Transverse colon (tissue), 4 donors: ENCODE data around the gene TCERG1L. TPM values are rescaled to one million over a fixed set of nuclear protein-coding genes. Genes with fewer than 3 reads are reported as not detected.

Experiments
- DNase-seq: peaks from one replicate; pipeline ENCODE4 v3.0.0-alpha.2; 2019
- H3K27ac ChIP-seq, 4 donors: fragments of 200-600 bp; sonication (generic); 2 replicates each; pipeline ENCODE4 v1.5.1; 2016 to 2018; ENCODE audit warnings: inconsistent platforms in 4 of 4
- H3K27me3 ChIP-seq: fragments of 200-600 bp; sonication (generic); 2 replicates; pipeline ENCODE4 v1.5.1; 2017; ENCODE audit warnings: inconsistent platforms
- H3K36me3 ChIP-seq, 4 donors: fragments of 200-600 bp; sonication (generic); 2 replicates each; pipeline ENCODE4 v1.5.1; 2017 to 2019; ENCODE audit warnings: inconsistent platforms in 4 of 4
- H3K4me1 ChIP-seq, 4 donors: fragments of 200-600 bp; sonication (generic); 2 replicates each; pipeline ENCODE4 v1.5.1; 2017 to 2020; ENCODE audit warnings: inconsistent platforms in 4 of 4
- H3K4me3 ChIP-seq, 4 donors: fragments of 200-600 bp; sonication (generic); 1 replicate in 1 of 4; 2 replicates in 3 of 4; pipeline versions ENCODE4 v1.5.1 to v1.6.1; 2017 to 2019; ENCODE audit warnings: inconsistent platforms in 4 of 4
- H3K9me3 ChIP-seq, 2 donors: fragments of 200-600 bp; sonication (generic); 2 replicates each; pipeline ENCODE4 v1.5.1; 2017 to 2019; ENCODE audit warnings: inconsistent platforms in 2 of 2
- EP300 ChIP-seq: sonication (generic); formaldehyde crosslinking; IDR thresholded peaks from one replicate; pipeline ENCODE4 v1.6.1; 2017; ENCODE audit warnings: antibody characterized with exemption, low read depth
- POLR2A ChIP-seq: fragments of 450-650 bp; IDR thresholded peaks from one replicate; pipeline ENCODE4 v1.6.1; 2016; ENCODE audit warnings: antibody characterized with exemption, mild to moderate bottlenecking, moderate library complexity
- POLR2AphosphoS5 ChIP-seq, 3 donors: sonication (generic); formaldehyde crosslinking; IDR thresholded peaks; one replicate each; pipeline ENCODE4 v1.6.1; 2016; ENCODE audit warnings: antibody characterized with exemption in 3 of 3
- WGBS, 2 donors: methylation state at CpG; one replicate each; pipeline ENCODE4 v1.1.5; 2018; ENCODE audit warnings: low coverage in 1 of 2; 5-methylcytosine and 5-hydroxymethylcytosine counted together
- in situ Hi-C, 4 donors: fragments of 200-750 bp; cut with MboI; loops; one replicate each; pipeline versions ENCODE4 v1.15.0 to v1.15.1; 2017; ENCODE audit warnings: low sequenced_read_pairs in 3 of 4, low pct_ligation_motif_present in 1 of 4, low pct_unique_long_range_greater_than_20kb in 1 of 4
- intact Hi-C: fragments of 100-400 bp; cut with DNase I; formaldehyde crosslinking; loops from one replicate; pipeline ENCODE4 v1.15.1; 2023; ENCODE audit warnings: low total_unique reads
- total RNA-seq, 4 donors: library from RNA; depleted of rRNA; stranded (reverse); fragments of >200 nt; gene quantifications; one replicate each; pipeline ENCODE4 v1.1.0, GENCODE V29; 2016
- TF ChIP-seq, protein P1 (sequence below), 5 experiments: fragments of 200-600 bp in 3 of 5; fragments of 450-650 bp in 2 of 5; sonication (generic) in 3 of 5; IDR thresholded peaks; 1 replicate in 2 of 5; 2 replicates in 3 of 5; pipeline ENCODE4 v1.5.1; 2016 to 2017; ENCODE audit warnings: antibody characterized with exemption in 5 of 5, inconsistent platforms in 3 of 5, mild to moderate bottlenecking in 2 of 5, moderate library complexity in 1 of 5

TCERG1L gene
- total RNA-seq, 4 donors from 2014 or later = 0.16 TPM; not detected in 3

DNA sequence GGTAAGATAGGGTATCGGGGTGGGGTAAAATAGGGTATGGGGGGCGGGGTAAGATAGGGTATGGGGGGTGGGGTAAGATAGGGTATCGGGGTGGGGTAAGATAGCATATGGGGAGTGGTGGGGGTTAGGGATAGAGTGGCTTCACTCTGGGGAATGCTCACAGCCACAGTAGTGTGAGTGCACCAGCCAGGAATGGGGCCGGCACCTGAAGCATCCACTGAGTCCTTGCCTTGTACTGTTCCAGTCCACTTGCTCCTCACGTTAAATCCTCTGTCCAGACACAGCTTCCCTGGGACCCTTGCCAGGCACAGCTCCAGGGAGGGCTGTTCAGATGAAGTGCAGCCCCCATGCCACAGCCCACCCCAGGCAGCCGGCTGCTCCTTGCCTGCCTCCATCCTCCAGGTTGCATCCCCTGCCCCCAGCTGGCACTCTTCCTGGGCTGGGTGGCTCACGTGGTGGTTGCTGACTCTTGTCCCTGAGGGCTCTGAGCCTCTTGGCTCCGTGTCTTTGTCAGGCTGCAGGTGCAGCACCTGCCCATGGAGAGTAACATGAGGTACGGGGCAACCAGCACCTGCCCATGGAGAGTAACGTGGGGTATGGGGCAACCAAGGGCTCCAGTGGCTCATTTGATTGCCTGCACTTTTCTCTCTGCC lies 268.4 kb downstream of the TCERG1L start:
- in situ Hi-C loops = no loop called here
- H3K4me1 ChIP-seq = no peaks in the 10 kb centered on the region
- H3K27ac ChIP-seq = no peak overlapping the region
- no peaks in the 10 kb centered on the region for H3K36me3 ChIP-seq
- no peak for DNase-seq
- intact Hi-C loops = no loop called here
- H3K4me3 ChIP-seq = no peak overlapping the region
- WGBS, 2 donors = 63 to 100% methylated on average over 1 to 9 of the region's 10 CpGs
- H3K9me3 ChIP-seq = no peaks in the 10 kb centered on the region
- no peaks in the 10 kb centered on the region for H3K27me3 ChIP-seq
- TF ChIP-seq, protein P1, sequence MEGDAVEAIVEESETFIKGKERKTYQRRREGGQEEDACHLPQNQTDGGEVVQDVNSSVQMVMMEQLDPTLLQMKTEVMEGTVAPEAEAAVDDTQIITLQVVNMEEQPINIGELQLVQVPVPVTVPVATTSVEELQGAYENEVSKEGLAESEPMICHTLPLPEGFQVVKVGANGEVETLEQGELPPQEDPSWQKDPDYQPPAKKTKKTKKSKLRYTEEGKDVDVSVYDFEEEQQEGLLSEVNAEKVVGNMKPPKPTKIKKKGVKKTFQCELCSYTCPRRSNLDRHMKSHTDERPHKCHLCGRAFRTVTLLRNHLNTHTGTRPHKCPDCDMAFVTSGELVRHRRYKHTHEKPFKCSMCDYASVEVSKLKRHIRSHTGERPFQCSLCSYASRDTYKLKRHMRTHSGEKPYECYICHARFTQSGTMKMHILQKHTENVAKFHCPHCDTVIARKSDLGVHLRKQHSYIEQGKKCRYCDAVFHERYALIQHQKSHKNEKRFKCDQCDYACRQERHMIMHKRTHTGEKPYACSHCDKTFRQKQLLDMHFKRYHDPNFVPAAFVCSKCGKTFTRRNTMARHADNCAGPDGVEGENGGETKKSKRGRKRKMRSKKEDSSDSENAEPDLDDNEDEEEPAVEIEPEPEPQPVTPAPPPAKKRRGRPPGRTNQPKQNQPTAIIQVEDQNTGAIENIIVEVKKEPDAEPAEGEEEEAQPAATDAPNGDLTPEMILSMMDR (IDR thresholded peaks at IDR 0.05) = no peak
- no peak for TF ChIP-seq POLR2A
- TF ChIP-seq EP300 = no peak
- TF ChIP-seq POLR2AphosphoS5 (IDR thresholded peaks at IDR 0.05) = no peak
